CD4-positive, CD25-positive, alpha-beta regulatory T cell (primary cell): Measurements from ENCODE around the gene SEC24A. TPM values are rescaled to one million over a fixed set of nuclear protein-coding genes. Genes with fewer than 3 reads are reported as not detected.

ENCODE experiments used
- ATAC-seq, 2 donors: fragments of 150-1000 bp; cut with Tn5 transposase; one replicate each; pipeline ENCODE4 v1.10.0; 2021; ENCODE audit warnings: low read depth in 2 of 2, moderate number of reproducible peaks in 2 of 2, moderate library complexity in 1 of 2
- DNase-seq, 3 donors: peaks; one replicate each; pipeline versions ENCODE4 v3.0.0 to v3.0.0-alpha.2; 2012 to 2022; ENCODE audit warnings: mixed read lengths in 1 of 3
- H3K27ac ChIP-seq: one replicate; pipeline ENCODE4 v1.7.0; 2013; ENCODE audit warnings: mild to moderate bottlenecking, low read length; ENCODE audit not compliant: insufficient read depth, poor library complexity, severe bottlenecking
- H3K27me3 ChIP-seq: one replicate; pipeline ENCODE4 v1.7.0; 2013; ENCODE audit warnings: low read length; ENCODE audit not compliant: control insufficient read depth, insufficient read depth
- H3K36me3 ChIP-seq: one replicate; pipeline ENCODE4 v1.7.0; 2013; ENCODE audit warnings: mild to moderate bottlenecking, low read length, moderate library complexity; ENCODE audit not compliant: control insufficient read depth, insufficient read depth
- H3K4me1 ChIP-seq: 2 replicates; pipeline ENCODE4 v1.7.0; 2013; ENCODE audit warnings: mild to moderate bottlenecking, low read length; ENCODE audit not compliant: insufficient read depth, control insufficient read depth, poor library complexity, severe bottlenecking
- H3K4me3 ChIP-seq: one replicate; pipeline ENCODE4 v1.7.0; 2013; ENCODE audit warnings: low read depth, mild to moderate bottlenecking, low read length, moderate library complexity
- H3K9me3 ChIP-seq, 2 experiments: 1 replicate in 1 of 2; 2 replicates in 1 of 2; pipeline ENCODE4 v1.7.0; 2013; ENCODE audit warnings: low read length in 2 of 2, mild to moderate bottlenecking in 1 of 2, moderate library complexity in 1 of 2; ENCODE audit not compliant: control insufficient read depth in 2 of 2
- H3K27ac Mint-ChIP-seq, 3 donors: one replicate each; pipeline ENCODE4 v1.8.0; 2020 to 2022; ENCODE audit warnings: mild to moderate bottlenecking in 3 of 3, mixed read lengths in 3 of 3, moderate library complexity in 2 of 3
- H3K27me3 Mint-ChIP-seq: one replicate; pipeline ENCODE4 v1.8.0; 2022; ENCODE audit warnings: mild to moderate bottlenecking, mixed read lengths
- H3K36me3 Mint-ChIP-seq: one replicate; pipeline ENCODE4 v1.8.0; 2020; ENCODE audit warnings: mixed read lengths
- H3K4me1 Mint-ChIP-seq, 4 donors: one replicate each; pipeline ENCODE4 v1.8.0; 2020 to 2022; ENCODE audit warnings: mixed read lengths in 4 of 4, mild to moderate bottlenecking in 1 of 4
- H3K4me3 Mint-ChIP-seq, 4 donors: one replicate each; pipeline ENCODE4 v1.8.0; 2020 to 2022; ENCODE audit warnings: mild to moderate bottlenecking in 4 of 4, mixed read lengths in 4 of 4, moderate library complexity in 3 of 4
- H3K9me3 Mint-ChIP-seq, 7 donors: one replicate each; pipeline ENCODE4 v1.8.0; 2020 to 2022; ENCODE audit warnings: mixed read lengths in 7 of 7, mild to moderate bottlenecking in 3 of 7, moderate library complexity in 2 of 7
- polyA plus RNA-seq, 4 donors: library from polyadenylated mRNA; unstranded; fragments of 300-500 nt; fragmentation: Illumina TruSeq; gene quantifications; one replicate each; pipeline ENCODE4 v1.2.3, GENCODE V29; 2021
- total RNA-seq: library from RNA; stranded (reverse); gene quantifications from one replicate; pipeline ENCODE4 v1.2.3, GENCODE V29; 2022

Gene SEC24A
- total and polyA plus RNA-seq, 5 donors from 2014 or later, result 5.6 to 21.5 (median 7.8) TPM

DNA sequence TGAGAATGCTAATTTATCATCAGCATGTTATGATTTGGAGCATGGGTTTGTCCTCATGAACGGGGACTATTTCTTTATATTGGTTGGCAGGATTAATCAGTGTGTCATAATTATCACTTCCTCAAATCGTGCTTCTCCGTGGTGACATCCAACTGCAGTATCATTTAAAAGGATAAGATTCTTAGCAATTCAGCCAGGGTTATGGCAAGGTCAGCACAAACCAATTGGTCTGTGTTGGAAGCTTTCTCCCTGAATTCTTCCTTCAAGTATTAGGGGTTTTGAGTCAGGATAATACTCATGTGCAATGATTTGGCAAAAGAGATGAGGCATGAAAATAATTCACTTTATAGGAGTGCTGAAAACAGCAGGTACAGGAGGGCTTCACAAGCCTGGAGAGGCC, 84.2 kb downstream of the SEC24A start:
- no peak for ATAC-seq
- no peaks in the 10 kb centered on the region for H3K27me3 Mint-ChIP-seq
- Histone ChIP-seq H3K27ac (no peak overlapping the region), H3K4me3 (no peak overlapping the region), H3K27me3 (no peaks in the 10 kb centered on the region), H3K4me1 (no peaks in the 10 kb centered on the region), H3K36me3 (no peaks in the 10 kb centered on the region), H3K9me3 (no peaks in the 10 kb centered on the region)
- H3K36me3 Mint-ChIP-seq, result no peaks in the 10 kb centered on the region
- no peaks in the 10 kb centered on the region for H3K4me1 Mint-ChIP-seq
- no peaks in the 10 kb centered on the region for H3K9me3 Mint-ChIP-seq
- H3K27ac Mint-ChIP-seq, result no peak overlapping the region
- H3K4me3 Mint-ChIP-seq, result no peak overlapping the region
- DNase-seq, result no peak

DNA sequence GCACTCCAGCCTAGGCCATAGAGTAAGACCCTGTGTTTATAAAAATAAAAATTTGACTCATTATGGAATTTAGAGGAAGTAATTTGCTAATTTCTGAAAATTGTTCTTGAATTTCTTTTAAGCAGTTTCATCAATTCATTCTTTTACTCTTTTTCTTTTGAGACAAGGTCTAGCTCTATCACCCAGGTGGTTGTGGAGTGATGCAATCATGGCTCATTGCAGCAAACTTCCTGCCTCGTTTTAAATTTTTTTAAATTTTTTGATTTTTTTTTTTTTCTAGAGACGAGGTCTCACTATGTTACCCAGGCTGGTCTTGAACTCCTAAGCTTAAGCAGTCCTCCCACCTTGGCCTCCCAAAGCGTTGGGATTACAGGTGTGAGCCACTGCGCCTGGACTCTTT, 86.7 kb downstream of the SEC24A start:
- H3K27me3 ChIP-seq, result no peaks in the 10 kb centered on the region
- Mint-ChIP-seq H3K9me3 (no peaks in the 10 kb centered on the region), H3K27me3 (no peaks in the 10 kb centered on the region), H3K36me3 (no peaks in the 10 kb centered on the region), H3K4me3 (no peak overlapping the region), H3K4me1 (peaks cover 8 to 21% (median 15%) of the 10 kb centered on the region in 4 donors), H3K27ac (no peak overlapping the region)
- H3K4me1 ChIP-seq, result peaks cover 16% of the 10 kb centered on the region
- DNase-seq, result no peak
- ATAC-seq, result no peak
- H3K36me3 ChIP-seq, result no peaks in the 10 kb centered on the region
- H3K27ac ChIP-seq, result no peak overlapping the region
- no peak overlapping the region for H3K4me3 ChIP-seq
- no peaks in the 10 kb centered on the region for H3K9me3 ChIP-seq

DNA sequence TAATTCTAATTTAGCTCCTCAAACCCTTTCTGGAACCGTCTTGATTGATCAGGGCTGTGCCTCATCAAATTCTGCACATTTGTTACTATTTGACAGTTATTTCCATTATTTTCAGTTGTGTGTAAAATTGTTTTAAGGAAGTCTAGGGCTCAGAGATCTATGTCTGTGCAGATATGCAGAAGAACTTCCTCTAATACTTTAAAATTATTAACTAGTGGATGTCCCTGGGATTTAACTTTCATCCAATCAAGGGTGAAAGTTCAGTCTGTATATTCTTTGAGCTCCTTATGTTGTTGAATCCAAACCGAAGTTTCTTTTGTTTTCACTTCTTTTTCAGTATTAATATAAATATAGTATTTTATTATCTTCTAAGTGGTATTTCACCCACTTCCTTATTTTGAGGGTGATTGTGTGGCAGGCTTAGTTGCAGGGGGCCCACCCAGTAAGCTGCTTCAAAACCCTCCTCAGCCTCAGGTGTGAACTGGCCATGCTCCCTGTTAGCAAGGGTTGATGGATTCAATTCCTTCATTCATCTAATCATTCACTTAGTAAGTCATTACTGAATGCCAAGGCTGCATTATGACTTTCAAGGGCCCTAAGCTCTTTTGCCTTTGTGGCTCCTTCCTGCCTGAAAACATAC, 87.7 kb downstream of the SEC24A start:
- no peaks in the 10 kb centered on the region for H3K36me3 ChIP-seq
- H3K27me3 ChIP-seq, result no peaks in the 10 kb centered on the region
- Mint-ChIP-seq H3K27ac (peak overlapping the region in 1 of 3 donors; percentile 63), H3K9me3 (no peaks in the 10 kb centered on the region), H3K27me3 (no peaks in the 10 kb centered on the region), H3K4me1 (peaks cover 13 to 27% (median 21%) of the 10 kb centered on the region in 4 donors), H3K4me3 (peak overlapping the region in 2 of 4 donors; percentile 15 to 35), H3K36me3 (no peaks in the 10 kb centered on the region)
- peaks cover 21% of the 10 kb centered on the region for H3K4me1 ChIP-seq
- DNase-seq, result no peak
- H3K27ac ChIP-seq, result no peak overlapping the region
- no peak overlapping the region for H3K4me3 ChIP-seq
- H3K9me3 ChIP-seq, result no peaks in the 10 kb centered on the region
- no peak for ATAC-seq

DNA sequence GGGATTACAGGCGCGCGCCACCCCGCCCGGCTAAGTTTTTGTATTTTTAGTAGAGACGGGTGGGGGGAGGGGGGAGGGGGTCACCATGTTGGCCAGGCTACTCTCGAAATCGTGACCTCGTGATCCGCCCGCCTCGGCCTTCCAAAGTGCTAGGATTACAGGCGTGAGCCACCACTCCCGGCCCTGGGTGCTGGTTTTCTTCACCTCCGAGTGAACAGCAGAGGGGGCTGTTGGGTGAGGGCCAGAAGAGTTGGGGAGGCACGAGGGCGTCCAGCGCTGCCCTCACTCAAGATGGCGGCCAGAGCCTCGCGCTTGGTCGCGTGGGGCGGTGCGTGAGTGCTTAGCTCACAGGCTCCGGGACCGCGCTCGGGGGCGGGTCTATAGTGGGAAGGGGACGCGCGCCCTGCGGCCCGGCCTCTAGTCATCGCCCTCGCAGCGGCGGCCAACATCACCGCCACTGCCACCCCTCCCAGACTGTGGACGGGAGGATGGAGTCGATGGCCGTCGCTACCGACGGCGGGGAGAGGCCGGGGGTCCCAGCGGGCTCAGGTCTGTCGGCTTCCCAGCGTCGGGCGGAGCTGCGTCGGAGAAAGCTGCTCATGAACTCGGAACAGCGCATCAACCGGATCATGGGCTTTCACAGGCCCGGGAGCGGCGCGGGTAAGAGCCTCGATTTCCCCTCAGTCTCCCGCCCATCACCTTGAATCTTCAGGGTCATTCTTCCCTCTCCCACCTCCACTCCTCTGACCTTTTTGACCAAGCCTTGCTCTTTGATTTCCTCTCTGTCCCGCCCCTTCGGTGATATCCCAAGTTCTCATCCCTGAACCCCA, 89.8 kb downstream of the SEC24A start, which contains the start of gene CAMLG:
CAMLG (plus strand) TSS at position 416 of the 830 bp plus-strand sequence; CDS start at position 489, 73 bp downstream.
- DNase-seq (peak; percentile 96 to 99 (median 96)), ATAC-seq (peak; percentile 98)
- peak within 1 kb of the TSS; percentile 95 for H3K4me3 ChIP-seq

DNA sequence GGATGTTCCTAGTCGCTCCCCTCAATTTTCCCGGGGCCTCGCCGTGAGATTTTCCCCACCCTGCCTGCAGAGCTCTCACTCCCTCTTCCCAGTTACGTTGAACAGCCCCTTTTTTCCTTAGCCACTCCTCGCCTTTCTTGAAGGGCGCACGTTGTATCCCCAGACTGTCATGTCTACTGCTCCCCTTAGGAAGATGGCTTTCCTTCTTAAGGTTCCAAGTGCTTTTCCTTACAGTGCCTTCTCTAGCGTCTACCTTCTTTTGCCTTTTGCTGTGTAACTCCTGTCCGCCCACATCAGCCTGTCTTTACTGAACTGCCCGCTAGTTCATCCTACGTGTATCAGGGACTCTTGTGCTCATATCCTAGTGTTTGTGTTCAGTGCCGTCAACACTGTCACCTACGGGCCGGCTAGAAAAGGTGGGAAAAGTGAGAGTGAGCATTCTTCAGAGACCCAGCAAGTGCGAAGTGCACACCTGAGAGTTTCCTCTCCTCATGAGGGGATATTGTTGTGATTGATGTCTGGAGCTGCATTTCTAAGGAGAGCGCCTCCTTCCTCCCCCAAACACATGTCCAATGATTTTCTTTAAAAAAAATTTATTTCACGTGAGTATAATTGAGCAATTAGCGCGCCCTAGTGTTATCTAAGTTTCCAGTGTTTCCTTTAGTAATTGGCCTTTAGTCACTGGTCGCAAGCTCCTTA, 90.5 kb downstream of the SEC24A start:
- Mint-ChIP-seq H3K4me3 (peak overlapping the region; percentile 92 to 99 (median 96)), H3K36me3 (peaks cover 2% of the 10 kb centered on the region), H3K9me3 (no peaks in the 10 kb centered on the region), H3K27ac (peak overlapping the region; percentile 83 to 99 (median 98)), H3K27me3 (no peaks in the 10 kb centered on the region), H3K4me1 (peaks cover 15 to 38% (median 30%) of the 10 kb centered on the region in 4 donors)
- peak overlapping the region; percentile 88 for H3K27ac ChIP-seq
- ATAC-seq (no peak), DNase-seq (peak in 2 of 3 donors; percentile 34 to 58)
- H3K36me3 ChIP-seq, result peaks cover 7% of the 10 kb centered on the region
- no peaks in the 10 kb centered on the region for H3K9me3 ChIP-seq
- peaks cover 21% of the 10 kb centered on the region for H3K4me1 ChIP-seq
- peak overlapping the region; percentile 95 for H3K4me3 ChIP-seq
- H3K27me3 ChIP-seq, result no peaks in the 10 kb centered on the region

More for the DNA sequence above, 89.8 kb downstream of the SEC24A start, which contains the start of gene CAMLG:
- Histone ChIP-seq H3K27me3 (no peaks in the 10 kb centered on the region), H3K4me1 (peaks cover 21% of the 10 kb centered on the region), H3K27ac (peak within 1 kb of the TSS; percentile 88), H3K36me3 (peaks cover 5% of the 10 kb centered on the region), H3K9me3 (no peaks in the 10 kb centered on the region)
- Mint-ChIP-seq H3K27me3 (no peaks in the 10 kb centered on the region), H3K9me3 (no peaks in the 10 kb centered on the region), H3K4me1 (peaks cover 15 to 38% (median 30%) of the 10 kb centered on the region in 4 donors), H3K27ac (peak within 1 kb of the TSS; percentile 84 to 99 (median 98)), H3K36me3 (peaks cover 2% of the 10 kb centered on the region), H3K4me3 (peak within 1 kb of the TSS; percentile 92 to 99 (median 96))

DNA sequence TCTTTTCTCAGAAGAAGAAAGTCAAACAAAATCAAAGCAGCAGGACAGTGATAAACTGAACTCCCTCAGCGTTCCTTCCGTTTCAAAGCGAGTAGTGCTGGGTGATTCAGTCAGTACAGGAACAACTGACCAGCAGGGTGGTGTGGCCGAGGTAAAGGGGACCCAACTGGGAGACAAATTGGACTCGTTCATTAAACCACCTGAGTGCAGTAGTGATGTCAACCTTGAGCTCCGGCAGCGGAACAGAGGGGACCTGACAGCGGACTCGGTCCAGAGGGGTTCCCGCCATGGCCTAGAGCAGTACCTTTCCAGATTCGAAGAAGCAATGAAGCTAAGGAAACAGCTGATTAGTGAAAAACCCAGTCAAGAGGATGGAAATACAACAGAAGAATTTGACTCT, 92.5 kb downstream of the SEC24A start:
- H3K27ac Mint-ChIP-seq, result no peak overlapping the region
- no peak overlapping the region for H3K4me3 ChIP-seq
- no peak overlapping the region for H3K27ac ChIP-seq

DNA sequence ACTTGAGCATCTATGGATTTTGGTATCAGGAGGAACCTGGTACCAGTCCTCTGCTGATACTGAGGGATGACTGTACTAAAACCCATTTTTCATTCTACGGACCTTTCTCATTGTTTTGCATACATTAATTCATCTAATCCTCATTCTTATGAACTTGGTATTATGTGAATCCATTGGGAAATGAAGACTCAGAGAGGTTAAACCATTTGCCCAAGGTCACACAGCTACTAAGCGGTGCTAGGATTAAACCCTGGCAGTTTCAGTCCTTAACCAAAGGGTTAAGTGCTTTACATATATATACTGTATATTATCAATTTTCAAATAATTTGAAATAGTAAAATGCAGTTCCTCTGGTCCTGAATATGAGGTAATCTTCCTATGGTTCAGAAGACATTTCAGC, 93.5 kb downstream of the SEC24A start:
- Mint-ChIP-seq H3K27me3 (no peaks in the 10 kb centered on the region), H3K27ac (no peak overlapping the region), H3K4me1 (peaks cover 15 to 38% (median 30%) of the 10 kb centered on the region in 4 donors), H3K36me3 (peaks cover 2% of the 10 kb centered on the region), H3K4me3 (peak overlapping the region in 1 of 4 donors; percentile 5), H3K9me3 (no peaks in the 10 kb centered on the region)
- Histone ChIP-seq H3K36me3 (peaks cover 7% of the 10 kb centered on the region), H3K27me3 (no peaks in the 10 kb centered on the region), H3K27ac (no peak overlapping the region), H3K4me1 (peaks cover 21% of the 10 kb centered on the region), H3K4me3 (no peak overlapping the region), H3K9me3 (no peaks in the 10 kb centered on the region)
- no peak for DNase-seq
- ATAC-seq, result no peak

More for the DNA sequence above, 92.5 kb downstream of the SEC24A start:
- peak overlapping the region in 1 of 4 donors; percentile 21 for H3K4me3 Mint-ChIP-seq
- H3K9me3 ChIP-seq, result no peaks in the 10 kb centered on the region
- H3K9me3 Mint-ChIP-seq, result no peaks in the 10 kb centered on the region
- peaks cover 21% of the 10 kb centered on the region for H3K4me1 ChIP-seq
- no peaks in the 10 kb centered on the region for H3K27me3 ChIP-seq
- DNase-seq (no peak), ATAC-seq (no peak)
- peaks cover 2% of the 10 kb centered on the region for H3K36me3 Mint-ChIP-seq
- H3K4me1 Mint-ChIP-seq, result peaks cover 15 to 38% (median 30%) of the 10 kb centered on the region in 4 donors
- H3K27me3 Mint-ChIP-seq, result no peaks in the 10 kb centered on the region
- H3K36me3 ChIP-seq, result peaks cover 7% of the 10 kb centered on the region
